GM18498 (cell line): ENCODE measurements around the gene PCDHGA2.
"Not testable (repeated sequence)": the region's sequence is repeated elsewhere in the genome, so short reads cannot be mapped to it uniquely, and the experiment has no call there.

Source experiments
- ATAC-seq: cut with Tn5 transposase; IDR thresholded peaks from one replicate; pipeline ENCODE4 v1.9.1; 2021; ENCODE audit warnings: mild to moderate bottlenecking, moderate library complexity; ENCODE audit not compliant: unreplicated experiment

PCDHGA2 gene

DNA sequence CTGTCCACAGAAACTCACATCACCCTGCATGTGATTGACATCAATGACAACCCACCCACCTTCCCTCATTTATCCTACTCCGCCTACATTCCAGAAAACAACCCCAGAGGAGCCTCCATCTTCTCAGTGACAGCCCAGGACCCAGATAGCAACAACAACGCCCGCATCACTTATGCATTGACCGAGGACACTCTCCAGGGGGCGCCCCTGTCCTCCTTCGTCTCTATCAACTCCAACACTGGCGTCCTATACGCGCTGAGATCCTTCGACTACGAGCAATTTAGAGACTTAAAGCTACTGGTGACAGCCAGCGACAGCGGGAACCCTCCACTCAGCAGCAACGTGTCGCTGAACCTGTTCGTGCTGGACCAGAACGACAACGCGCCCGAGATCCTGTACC is 6.8 kb downstream of the PCDHGA2 start:
- ATAC-seq: no peak

- ATAC-seq: not testable (repeated sequence)
These were observed 7.5 kb downstream of the PCDHGA2 start for GRCh38 chr5:141346017-141346416.

- no peak for ATAC-seq
These were observed 11.5 kb downstream of the PCDHGA2 start, which contains the start of gene PCDHGB1 for GRCh38 chr5:141349917-141350619. Gene PCDHGB1 (plus strand): TSS chr5:141350099. CDS start chr5:141350261, 162 bp downstream.

GRCh38 chr5:141351591-141351990 is 13.0 kb downstream of the PCDHGA2 start:
- ATAC-seq: no peak

DNA sequence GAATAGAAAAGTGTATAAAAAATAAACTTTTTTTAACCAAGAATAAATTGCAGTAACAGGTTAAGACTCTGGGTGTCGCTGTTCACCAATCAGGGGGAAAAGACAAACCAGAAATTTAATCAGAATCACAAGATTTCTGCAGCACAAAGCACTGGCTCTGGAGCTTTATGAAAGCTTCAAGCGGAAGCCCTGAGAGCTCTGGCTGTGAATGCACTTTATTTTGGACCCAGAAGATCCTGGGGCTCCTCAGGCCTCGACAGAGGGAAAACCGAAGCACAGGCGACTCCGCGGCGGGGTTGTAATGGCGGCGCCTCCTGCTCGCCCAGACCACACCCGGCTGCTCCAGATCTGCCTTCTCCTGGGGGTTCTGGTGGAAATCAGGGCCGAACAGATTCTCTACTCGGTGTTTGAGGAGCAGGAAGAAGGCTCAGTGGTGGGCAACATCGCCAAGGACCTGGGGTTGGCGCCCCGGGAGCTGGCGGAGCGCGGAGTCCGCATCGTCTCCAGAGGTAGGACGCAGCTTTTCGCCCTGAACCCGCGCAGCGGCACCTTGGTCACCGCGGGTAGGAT is 16.4 kb downstream of the PCDHGA2 start, which contains the start of gene PCDHGA4:
PCDHGA4 (plus strand) TSS at position 122 of the 570 bp plus-strand sequence; CDS start at position 209, 87 bp downstream.
- ATAC-seq: no peak

DNA sequence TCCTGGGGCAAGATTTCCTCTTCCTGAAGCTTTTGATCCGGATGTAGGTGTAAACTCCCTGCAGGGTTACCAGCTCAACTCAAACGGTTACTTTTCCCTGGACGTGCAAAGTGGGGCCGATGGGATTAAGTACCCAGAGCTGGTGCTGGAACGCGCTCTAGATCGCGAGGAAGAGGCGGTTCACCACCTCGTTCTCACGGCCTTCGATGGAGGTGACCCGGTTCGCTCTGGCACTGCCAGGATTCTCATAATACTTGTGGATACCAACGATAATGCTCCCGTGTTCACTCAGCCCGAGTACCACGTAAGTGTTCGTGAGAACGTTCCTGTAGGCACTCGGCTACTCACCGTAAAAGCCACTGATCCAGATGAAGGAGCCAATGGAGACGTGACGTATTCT is 17.1 kb downstream of the PCDHGA2 start:
- ATAC-seq: no peak

GRCh38 chr5:141356133-141356532 is 17.6 kb downstream of the PCDHGA2 start:
- ATAC-seq: no peak

DNA sequence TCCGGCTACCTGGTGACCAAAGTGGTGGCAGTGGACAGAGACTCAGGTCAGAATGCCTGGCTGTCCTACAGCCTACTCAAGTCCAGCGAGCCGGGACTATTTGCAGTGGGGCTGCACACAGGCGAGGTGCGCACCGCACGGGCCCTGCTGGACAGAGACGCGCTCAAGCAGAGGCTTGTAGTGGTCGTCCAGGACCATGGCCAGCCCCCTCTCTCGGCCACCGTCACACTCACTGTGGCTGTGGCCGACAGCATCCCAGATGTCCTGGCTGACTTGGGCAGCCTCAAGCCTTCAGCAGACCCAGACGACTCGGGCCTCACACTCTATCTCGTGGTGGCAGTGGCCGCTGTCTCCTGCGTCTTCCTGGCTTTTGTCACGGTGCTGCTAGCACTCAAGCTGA is 18.4 kb downstream of the PCDHGA2 start:
- no peak for ATAC-seq

DNA sequence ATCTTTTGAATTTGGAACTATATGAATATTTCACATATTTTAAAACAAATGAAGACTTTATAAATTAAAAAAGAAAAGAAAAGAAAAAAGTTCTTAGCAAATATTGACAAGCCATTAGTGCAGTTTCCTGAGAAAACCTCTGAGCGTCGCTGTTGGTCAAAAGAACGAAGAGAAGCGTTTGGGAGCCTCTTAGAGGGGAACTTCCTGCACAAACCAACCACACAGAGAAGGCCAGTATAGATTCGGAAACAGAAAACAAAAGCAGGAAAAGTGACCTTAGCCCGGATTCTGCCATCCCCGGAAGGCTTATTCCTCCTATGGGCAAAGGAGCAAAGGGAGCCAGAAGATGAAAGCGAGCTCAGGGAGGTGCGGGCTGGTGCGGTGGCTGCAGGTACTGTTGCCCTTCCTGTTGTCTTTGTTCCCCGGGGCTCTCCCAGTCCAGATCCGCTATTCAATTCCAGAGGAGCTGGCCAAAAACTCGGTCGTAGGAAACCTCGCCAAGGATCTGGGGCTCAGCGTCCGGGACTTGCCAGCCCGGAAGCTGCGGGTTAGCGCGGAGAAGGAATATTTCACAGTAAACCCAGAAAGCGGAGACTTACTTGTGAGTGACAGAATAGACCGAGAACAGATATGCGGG is 21.3 kb downstream of the PCDHGA2 start, which contains the start of gene PCDHGB2:
PCDHGB2 (plus strand) TSS at position 205 of the 637 bp plus-strand sequence; CDS start at position 347, 142 bp downstream.
- ATAC-seq: peak; percentile 66

DNA sequence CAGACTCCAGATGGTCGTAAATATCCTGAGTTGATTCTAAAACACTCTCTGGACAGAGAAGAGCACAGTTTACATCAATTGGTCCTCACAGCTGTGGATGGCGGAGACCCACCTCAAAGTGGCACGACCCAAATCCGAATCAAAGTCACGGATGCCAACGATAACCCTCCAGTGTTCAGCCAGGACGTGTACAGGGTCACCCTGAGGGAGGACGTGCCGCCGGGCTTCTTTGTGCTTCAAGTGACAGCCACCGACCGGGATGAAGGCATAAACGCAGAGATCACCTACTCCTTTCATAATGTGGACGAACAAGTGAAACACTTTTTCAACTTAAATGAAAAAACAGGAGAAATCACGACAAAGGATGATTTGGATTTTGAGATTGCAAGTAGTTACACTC is 22.1 kb downstream of the PCDHGA2 start:
- no peak for ATAC-seq

- ATAC-seq: no peak
These were observed 24.2 kb downstream of the PCDHGA2 start for GRCh38 chr5:141362719-141363118.

DNA sequence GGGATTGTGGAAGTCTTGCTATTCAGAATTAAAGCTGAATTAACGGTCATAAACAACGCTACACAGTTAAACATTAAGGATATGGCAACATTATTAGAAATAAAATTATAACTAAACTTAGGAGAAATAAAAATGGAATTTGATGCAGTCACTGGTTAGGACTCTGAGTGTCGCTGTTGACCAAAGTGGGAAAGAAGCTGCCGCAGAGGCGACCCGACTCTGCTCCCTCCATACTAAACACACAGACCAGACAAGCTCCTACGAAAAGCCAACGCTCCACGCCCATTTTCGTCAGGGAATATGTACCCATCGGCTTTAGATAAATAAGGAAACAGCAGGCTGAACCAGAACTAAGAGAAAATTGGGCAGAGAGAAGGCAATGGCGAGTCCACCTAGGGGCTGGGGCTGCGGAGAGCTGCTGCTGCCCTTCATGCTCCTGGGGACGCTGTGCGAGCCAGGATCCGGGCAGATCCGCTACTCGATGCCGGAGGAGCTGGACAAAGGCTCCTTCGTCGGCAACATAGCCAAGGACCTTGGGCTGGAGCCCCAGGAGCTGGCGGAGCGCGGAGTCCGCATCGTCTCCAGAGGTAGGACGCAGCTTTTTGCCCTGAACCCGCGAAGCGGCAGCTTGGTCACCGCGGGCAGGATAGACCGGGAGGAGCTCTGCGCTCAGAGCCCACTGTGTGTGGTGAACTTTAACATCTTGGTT is 25.5 kb downstream of the PCDHGA2 start, which contains the start of gene PCDHGA5:
PCDHGA5 (plus strand) TSS at position 211 of the 709 bp plus-strand sequence; CDS start at position 380, 169 bp downstream.
- no peak for ATAC-seq

DNA sequence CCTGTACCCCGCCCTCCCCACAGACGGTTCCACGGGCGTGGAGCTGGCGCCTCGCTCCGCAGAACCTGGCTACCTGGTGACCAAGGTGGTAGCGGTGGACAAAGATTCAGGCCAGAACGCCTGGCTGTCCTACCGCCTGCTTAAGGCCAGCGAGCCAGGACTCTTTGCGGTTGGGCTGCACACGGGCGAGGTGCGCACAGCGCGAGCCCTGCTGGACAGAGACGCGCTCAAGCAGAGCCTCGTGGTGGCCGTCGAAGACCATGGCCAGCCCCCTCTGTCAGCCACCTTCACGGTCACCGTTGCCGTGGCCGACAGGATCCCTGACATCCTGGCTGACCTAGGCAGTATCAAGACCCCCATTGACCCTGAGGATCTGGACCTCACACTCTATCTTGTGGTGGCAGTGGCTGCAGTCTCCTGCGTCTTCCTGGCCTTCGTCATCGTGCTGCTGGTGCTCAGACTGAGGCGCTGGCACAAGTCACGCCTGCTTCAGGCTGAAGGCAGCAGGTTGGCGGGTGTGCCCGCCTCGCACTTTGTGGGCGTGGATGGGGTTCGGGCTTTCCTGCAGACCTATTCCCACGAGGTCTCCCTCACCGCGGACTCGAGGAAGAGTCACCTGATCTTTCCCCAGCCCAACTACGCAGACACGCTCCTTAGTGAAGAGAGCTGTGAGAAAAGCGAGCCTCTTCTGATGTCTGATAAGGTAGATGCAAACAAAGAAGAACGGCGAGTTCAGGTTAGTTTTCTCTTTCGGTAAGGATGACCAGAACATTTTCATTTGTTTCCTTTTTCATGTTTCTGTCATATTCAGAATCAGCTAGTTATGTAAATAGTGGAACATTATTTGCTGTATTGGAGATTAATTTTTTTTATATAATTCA is 27.7 kb downstream of the PCDHGA2 start:
- no peak for ATAC-seq

- peak; percentile 88 for ATAC-seq
These were observed 31.7 kb downstream of the PCDHGA2 start, which contains the start of gene PCDHGB3 for GRCh38 chr5:141369994-141370848. Gene PCDHGB3 (plus strand): TSS chr5:141370242. CDS start chr5:141370395, 153 bp downstream.

DNA sequence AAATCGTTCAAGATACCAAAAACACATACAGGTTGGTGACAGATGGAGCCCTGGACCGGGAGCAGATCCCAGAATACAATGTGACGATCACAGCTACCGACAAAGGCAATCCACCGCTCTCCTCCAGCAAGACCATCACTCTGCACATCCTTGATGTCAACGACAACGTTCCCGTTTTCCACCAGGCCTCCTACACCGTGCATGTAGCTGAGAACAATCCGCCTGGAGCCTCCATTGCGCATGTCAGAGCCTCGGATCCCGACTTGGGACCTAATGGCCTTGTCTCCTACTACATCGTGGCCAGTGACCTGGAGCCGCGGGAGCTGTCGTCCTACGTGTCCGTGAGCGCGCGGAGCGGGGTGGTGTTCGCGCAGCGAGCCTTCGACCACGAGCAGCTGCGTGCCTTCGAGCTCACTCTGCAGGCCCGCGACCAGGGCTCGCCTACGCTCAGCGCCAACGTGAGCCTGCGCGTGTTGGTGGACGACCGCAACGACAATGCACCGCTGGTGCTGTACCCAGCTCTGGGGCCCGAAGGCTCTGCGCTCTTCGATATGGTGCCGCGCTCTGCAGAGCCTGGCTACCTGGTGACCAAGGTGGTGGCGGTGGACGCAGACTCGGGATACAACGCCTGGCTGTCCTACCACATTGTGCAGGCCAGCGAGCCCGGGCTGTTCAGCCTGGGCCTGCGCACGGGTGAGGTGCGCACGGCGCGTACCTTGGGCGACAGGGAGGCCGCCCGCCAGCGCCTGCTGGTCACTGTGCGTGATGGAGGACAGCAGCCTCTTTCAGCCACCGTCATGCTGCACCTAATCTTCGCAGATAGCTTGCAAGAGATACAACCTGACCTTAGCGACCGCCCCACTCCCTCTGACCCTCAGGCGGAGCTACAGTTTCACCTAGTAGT is 33.3 kb downstream of the PCDHGA2 start:
- ATAC-seq: no peak

DNA sequence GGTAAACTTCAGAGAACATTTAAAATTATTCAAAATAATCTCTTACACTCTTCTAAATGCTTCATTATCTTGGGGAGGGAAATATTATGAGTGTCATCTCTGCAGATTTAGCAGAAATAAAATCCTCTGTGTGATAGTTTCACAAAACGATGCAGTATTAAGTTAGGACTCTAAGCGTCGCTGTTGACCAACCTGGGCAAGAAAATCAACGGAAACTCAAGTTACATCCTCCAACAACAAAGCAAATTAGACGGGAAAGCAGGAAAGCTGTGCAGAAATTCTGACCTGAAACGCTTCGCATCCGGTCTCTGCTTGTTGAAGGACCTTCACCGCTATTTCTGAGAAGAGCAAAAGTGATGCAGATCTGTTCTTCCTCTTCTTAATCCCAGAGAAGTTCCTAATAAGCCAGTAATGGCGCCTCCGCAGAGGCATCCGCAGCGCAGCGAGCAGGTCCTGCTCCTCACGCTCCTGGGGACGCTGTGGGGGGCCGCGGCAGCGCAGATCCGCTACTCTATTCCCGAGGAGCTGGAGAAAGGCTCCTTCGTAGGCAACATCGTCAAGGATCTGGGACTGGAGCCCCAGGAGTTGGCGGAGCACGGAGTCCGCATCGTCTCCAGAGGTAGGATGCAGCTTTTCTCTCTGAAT is 35.2 kb downstream of the PCDHGA2 start, which contains the start of gene PCDHGA6:
PCDHGA6 (plus strand) TSS at position 219 of the 645 bp plus-strand sequence; CDS start at position 412, 193 bp downstream.
- ATAC-seq: no peak

DNA sequence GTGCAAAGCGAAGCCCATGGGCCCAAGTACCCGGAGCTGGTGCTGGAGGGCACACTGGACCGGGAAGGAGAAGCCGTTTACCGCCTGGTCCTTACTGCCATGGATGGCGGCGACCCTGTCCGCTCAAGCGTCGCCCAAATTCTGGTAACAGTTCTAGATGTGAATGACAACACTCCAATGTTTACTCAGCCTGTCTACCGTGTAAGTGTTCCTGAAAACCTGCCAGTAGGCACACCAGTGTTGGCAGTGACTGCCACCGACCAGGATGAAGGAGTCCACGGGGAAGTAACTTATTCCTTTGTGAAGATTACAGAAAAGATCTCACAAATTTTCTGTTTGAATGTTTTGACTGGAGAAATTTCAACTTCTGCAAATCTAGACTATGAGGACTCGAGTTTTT is 36.1 kb downstream of the PCDHGA2 start:
- ATAC-seq: no peak
